HepG2 (cell line): ENCODE measurements around the gene SRPK3. TPM values are rescaled to one million over a fixed set of nuclear protein-coding genes. Genes with fewer than 3 reads are reported as not detected.

Source experiments
- ADNP ChIP-seq: sonication (generic); formaldehyde crosslinking; IDR thresholded peaks from 2 replicates; pipeline ENCODE4 v1.4.0; 2020; ENCODE audit warnings: missing genetic modification reagents
- ASH2L ChIP-seq: fragments of 300-600, 200-600 bp; sonication (generic); IDR thresholded peaks from 2 replicates; pipeline ENCODE4 v1.7.0; 2017; ENCODE audit warnings: low read depth, mild to moderate bottlenecking, moderate library complexity, mixed read lengths, low read length; ENCODE audit not compliant: insufficient read length
- EEA1 ChIP-seq: sonication (generic); formaldehyde crosslinking; IDR thresholded peaks from 2 replicates; pipeline ENCODE4 v1.5.1; 2020; ENCODE audit warnings: mild to moderate bottlenecking, missing genetic modification reagents, borderline replicate concordance
- FOSL1 ChIP-seq: sonication (generic); formaldehyde crosslinking; IDR thresholded peaks from 2 replicates; pipeline ENCODE4 v1.9.0; 2021; ENCODE audit warnings: missing genetic modification reagents, borderline replicate concordance
- FOXK1 ChIP-seq: sonication (generic); formaldehyde crosslinking; IDR thresholded peaks from 2 replicates; pipeline ENCODE4 v1.4.0; 2020; ENCODE audit warnings: low read depth, missing genetic modification reagents, borderline replicate concordance
- KDM5A ChIP-seq: fragments of 200-600 bp; sonication (generic); IDR thresholded peaks from 2 replicates; pipeline ENCODE4 v1.7.0; 2018; ENCODE audit warnings: antibody characterized with exemption, mild to moderate bottlenecking, low read length, borderline replicate concordance
- KLF9 ChIP-seq: IDR thresholded peaks from 2 replicates; pipeline ENCODE4 v1.6.1; 2016; ENCODE audit warnings: low read depth
- MYC ChIP-seq: sonication (generic); formaldehyde crosslinking; IDR thresholded peaks from 2 replicates; pipeline ENCODE4 v1.9.0; 2021; ENCODE audit warnings: missing genetic modification reagents, borderline replicate concordance
- MZF1 ChIP-seq: sonication (generic); formaldehyde crosslinking; IDR thresholded peaks from 2 replicates; pipeline ENCODE4 v1.8.1; 2023; ENCODE audit warnings: mild to moderate bottlenecking, missing genetic modification reagents, borderline replicate concordance
- NFYB ChIP-seq: sonication (generic); formaldehyde crosslinking; IDR thresholded peaks from 2 replicates; pipeline ENCODE4 v1.4.0; 2020; ENCODE audit warnings: missing genetic modification reagents
- PAWR ChIP-seq: sonication (generic); formaldehyde crosslinking; IDR thresholded peaks from 2 replicates; pipeline ENCODE4 v1.4.0; 2020; ENCODE audit warnings: missing genetic modification reagents, mild to moderate bottlenecking, borderline replicate concordance
- RBFOX2 ChIP-seq: fragments of 200-400 bp; formaldehyde crosslinking; IDR thresholded peaks from 2 replicates; pipeline ENCODE4 v1.6.1; 2017; ENCODE audit warnings: low read depth, mild to moderate bottlenecking, low read length
- SAP130 ChIP-seq: IDR thresholded peaks from 2 replicates; pipeline ENCODE4 v1.6.1; 2016; ENCODE audit warnings: low read depth
- SNAPC2 ChIP-seq: sonication (generic); formaldehyde crosslinking; IDR thresholded peaks from 2 replicates; pipeline ENCODE4 v1.8.1; 2022; ENCODE audit warnings: mild to moderate bottlenecking, missing genetic modification reagents
- SP1 ChIP-seq, 2 experiments: fragments of 450-650 bp in 1 of 2; sonication (generic) in 1 of 2; formaldehyde crosslinking in 1 of 2; IDR thresholded peaks; 2 replicates each; pipeline versions ENCODE4 v1.4.0 to v1.6.1; 2016 to 2020; ENCODE audit warnings: missing genetic modification reagents in 1 of 2
- ZNF331 ChIP-seq: sonication (generic); formaldehyde crosslinking; IDR thresholded peaks from 2 replicates; pipeline ENCODE4 v1.4.0; 2020; ENCODE audit warnings: missing genetic modification reagents
- ZNF343 ChIP-seq: sonication (generic); formaldehyde crosslinking; IDR thresholded peaks from 2 replicates; pipeline ENCODE4 v1.4.0; 2020; ENCODE audit warnings: mild to moderate bottlenecking, missing genetic modification reagents
- ZNF431 ChIP-seq: sonication (generic); formaldehyde crosslinking; IDR thresholded peaks from 2 replicates; pipeline ENCODE4 v1.9.0; 2022; ENCODE audit warnings: missing genetic modification reagents, low read depth, mild to moderate bottlenecking, borderline replicate concordance
- ZNF564 ChIP-seq: sonication (generic); formaldehyde crosslinking; IDR thresholded peaks from 2 replicates; pipeline ENCODE4 v1.8.1; 2023; ENCODE audit warnings: mild to moderate bottlenecking, missing genetic modification reagents
- ZNF580 ChIP-seq: IDR thresholded peaks from 2 replicates; pipeline ENCODE4 v1.6.1; 2016; ENCODE audit warnings: low read depth, borderline replicate concordance
- ZNF790 ChIP-seq: sonication (generic); formaldehyde crosslinking; IDR thresholded peaks from 2 replicates; pipeline ENCODE4 v1.8.0; 2022; ENCODE audit warnings: missing genetic modification reagents, mild to moderate bottlenecking, borderline replicate concordance
- ZNF839 ChIP-seq: sonication (generic); formaldehyde crosslinking; IDR thresholded peaks from 2 replicates; pipeline ENCODE4 v1.4.0; 2020; ENCODE audit warnings: missing genetic modification reagents, mild to moderate bottlenecking, borderline replicate concordance
- ZNF891 ChIP-seq: sonication (generic); formaldehyde crosslinking; IDR thresholded peaks from 2 replicates; pipeline ENCODE4 v1.5.0; 2020; ENCODE audit warnings: mild to moderate bottlenecking, missing genetic modification reagents
- polyA plus RNA-seq, 8 experiments: library from polyadenylated mRNA; depleted of rRNA in 3 of 8; stranded (reverse) in 7 of 8; unstranded in 1 of 8; fragments of >200 nt; fragmentation: Illumina TruSeq in 4 of 8; extraction: Trizol in 4 of 8; gene quantifications; 2 replicates each; pipeline versions ENCODE4 v1.2.1 to v1.2.3, GENCODE V29; 2011 to 2016; ENCODE audit warnings: low read depth in 4 of 8, missing spikeins in 1 of 8, mixed read lengths in 1 of 8; ENCODE audit not compliant: insufficient read depth in 1 of 8
- total RNA-seq, 5 experiments: library from RNA; depleted of rRNA; stranded (reverse); fragments of >200 nt; fragmentation: Illumina TruSeq; extraction: Trizol; gene quantifications; 2 replicates each; pipeline ENCODE4 v1.2.3, GENCODE V29; 2016; ENCODE audit warnings: low read depth in 1 of 5
- TF ChIP-seq, protein P1 (sequence below): sonication (generic); formaldehyde crosslinking; IDR thresholded peaks from 2 replicates; pipeline ENCODE4 v1.4.0; 2020; ENCODE audit warnings: missing genetic modification reagents, mild to moderate bottlenecking, borderline replicate concordance

SRPK3 gene
- total and polyA plus RNA-seq, 2 of the 13 experiments (the other 11 are each of a cell fraction or from before 2014, with no cell fraction given) = 0.22 to 0.30 TPM

DNA sequence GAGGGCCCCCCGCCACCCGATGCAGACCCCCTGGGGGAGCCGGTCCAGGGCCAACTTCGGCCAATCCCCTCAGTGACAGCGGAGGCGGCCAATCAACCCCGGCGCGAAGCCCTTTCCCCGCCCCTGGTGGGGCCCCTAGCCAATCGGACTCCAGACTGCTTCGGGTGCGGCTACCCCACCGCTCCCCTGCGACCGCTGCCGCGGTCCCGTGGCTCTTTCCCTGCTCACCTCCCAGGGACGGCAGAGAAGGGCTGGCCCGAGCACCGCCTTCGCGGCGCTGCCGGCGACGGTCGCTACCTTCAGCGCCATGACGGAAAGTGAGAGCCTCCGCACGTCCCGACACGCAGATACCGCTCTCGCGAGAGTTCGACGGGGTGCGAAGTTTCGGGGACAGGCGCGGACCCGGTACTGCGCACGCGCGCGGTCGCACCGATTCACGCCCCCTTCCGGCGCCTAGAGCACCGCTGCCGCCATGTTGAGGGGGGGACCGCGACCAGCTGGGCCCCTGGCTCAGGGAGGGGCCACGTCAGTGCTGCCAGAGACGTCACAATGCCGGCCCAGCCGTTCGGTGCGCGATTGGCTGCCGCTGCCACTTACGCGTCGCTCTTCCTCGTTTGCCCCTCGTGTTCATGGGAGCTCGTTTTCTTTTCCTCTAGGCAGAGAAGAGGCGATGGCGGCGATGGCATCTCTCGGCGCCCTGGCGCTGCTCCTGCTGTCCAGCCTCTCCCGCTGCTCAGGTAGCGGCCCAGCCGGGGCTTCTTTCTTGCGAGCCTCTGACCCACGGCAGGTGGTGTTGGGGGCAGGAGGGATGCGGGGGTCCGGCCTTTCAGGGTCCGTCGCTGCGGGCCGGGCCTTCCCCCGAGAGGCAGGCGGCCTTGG lies 13.4 kb downstream of the SRPK3 start, which contains the start of the genes IDH3G and SSR4 (continued):
- TF ChIP-seq ZNF343 (0 out of 2 replicates have a peak, but pooled peaks have one; percentile 65), ZNF891 (CRISPR knock-in tag) (0 out of 2 replicates have a peak, but pooled peaks have one; percentile 19), SNAPC2 (0 out of 2 replicates have a peak, but pooled peaks have one; percentile 72), KLF9 (CRISPR knock-in tag) (0 out of 2 replicates have a peak, but pooled peaks have one; percentile 42), ZNF431 (no peak), EEA1 (CRISPR knock-in tag) (0 out of 2 replicates have a peak, but pooled peaks have one; percentile 25), ZNF564 (0 out of 2 replicates have a peak, but pooled peaks have one; percentile 60), ZNF580 (CRISPR knock-in tag) (0 out of 2 replicates have a peak, but pooled peaks have one; percentile 29), ZNF331 (CRISPR knock-in tag) (no peak), PAWR (no peak), MYC (CRISPR knock-in tag) (peak; percentile 78), ASH2L (peak; percentile 18), FOSL1 (CRISPR knock-in tag) (no peak), FOXK1 (CRISPR knock-in tag) (0 out of 2 replicates have a peak, but pooled peaks have one; percentile 35), KDM5A (peak; percentile 66; the same call in 1 of the 2 replicates), ZNF839 (CRISPR knock-in tag) (no peak), MZF1 (CRISPR knock-in tag) (no peak), NFYB (CRISPR knock-in tag) (peak; percentile 79), ADNP (CRISPR knock-in tag) (no peak), RBFOX2 (peak; percentile 92), SAP130 (CRISPR knock-in tag) (peak; percentile 82), SP1 (IDR thresholded peaks at IDR 0.05) (peak; percentile 65; the same call in 1 of the 2 replicates), SP1 (CRISPR knock-in tag; IDR thresholded peaks at IDR 0.05) (0 out of 2 replicates have a peak, but pooled peaks have one; percentile 52), ZNF790 (CRISPR knock-in tag) (peak; percentile 63; the same call in 1 of the 2 replicates)
- TF ChIP-seq, protein P1, sequence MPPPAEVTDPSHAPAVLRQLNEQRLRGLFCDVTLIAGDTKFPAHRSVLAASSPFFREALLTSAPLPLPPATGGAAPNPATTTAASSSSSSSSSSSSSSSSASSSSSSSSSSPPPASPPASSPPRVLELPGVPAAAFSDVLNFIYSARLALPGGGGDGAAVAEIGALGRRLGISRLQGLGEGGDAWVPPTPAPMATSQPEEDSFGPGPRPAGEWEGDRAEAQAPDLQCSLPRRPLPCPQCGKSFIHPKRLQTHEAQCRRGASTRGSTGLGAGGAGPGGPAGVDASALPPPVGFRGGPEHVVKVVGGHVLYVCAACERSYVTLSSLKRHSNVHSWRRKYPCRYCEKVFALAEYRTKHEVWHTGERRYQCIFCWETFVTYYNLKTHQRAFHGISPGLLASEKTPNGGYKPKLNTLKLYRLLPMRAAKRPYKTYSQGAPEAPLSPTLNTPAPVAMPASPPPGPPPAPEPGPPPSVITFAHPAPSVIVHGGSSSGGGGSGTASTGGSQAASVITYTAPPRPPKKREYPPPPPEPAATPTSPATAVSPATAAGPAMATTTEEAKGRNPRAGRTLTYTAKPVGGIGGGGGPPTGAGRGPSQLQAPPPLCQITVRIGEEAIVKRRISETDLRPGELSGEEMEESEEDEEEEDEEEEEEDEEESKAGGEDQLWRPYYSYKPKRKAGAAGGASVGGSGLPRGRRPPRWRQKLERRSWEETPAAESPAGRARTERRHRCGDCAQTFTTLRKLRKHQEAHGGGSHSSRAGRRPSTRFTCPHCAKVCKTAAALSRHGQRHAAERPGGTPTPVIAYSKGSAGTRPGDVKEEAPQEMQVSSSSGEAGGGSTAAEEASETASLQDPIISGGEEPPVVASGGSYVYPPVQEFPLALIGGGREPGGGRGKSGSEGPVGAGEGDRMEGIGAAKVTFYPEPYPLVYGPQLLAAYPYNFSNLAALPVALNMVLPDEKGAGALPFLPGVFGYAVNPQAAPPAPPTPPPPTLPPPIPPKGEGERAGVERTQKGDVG = peak; percentile 32; the same call in 1 of the 2 replicates
